DMS153 (cell line): ENCODE results near the gene FLOT2.
A peak's percentile ranks its signal among the peaks of the same experiment; 100 is the strongest.
"Not testable (repeated sequence)": the region's sequence is repeated elsewhere in the genome, so short reads cannot be mapped to it uniquely, and the experiment has no call there.

Experiments used
- DNase-seq: peaks from one replicate; lab custom pipeline; 2025; lab: John Stamatoyannopoulos, UW

The FLOT2 gene

GRCh38 chr17:28895794-28896447 lies 1.6 kb downstream of the FLOT2 start:
- DNase-seq, result no peak

GRCh38 chr17:28893248-28894183 lies 4.0 kb downstream of the FLOT2 start:
- DNase-seq, result not testable (repeated sequence)

GRCh38 chr17:28892024-28892423 lies 5.5 kb downstream of the FLOT2 start:
- DNase-seq, result no peak

- DNase-seq, result no peak
Observed at GRCh38 chr17:28891201-28891600, 6.3 kb downstream of the FLOT2 start.

GRCh38 chr17:28889996-28890395 lies 7.5 kb downstream of the FLOT2 start:
- DNase-seq, result no peak

- no peak for DNase-seq
Observed at GRCh38 chr17:28888832-28889231, 8.7 kb downstream of the FLOT2 start.

GRCh38 chr17:28887871-28888471 lies 9.6 kb downstream of the FLOT2 start:
- DNase-seq, result no peak

GRCh38 chr17:28885951-28886350 lies 11.6 kb downstream of the FLOT2 start:
- DNase-seq, result no peak

GRCh38 chr17:28885363-28885762 lies 12.2 kb downstream of the FLOT2 start:
- no peak for DNase-seq

- no peak for DNase-seq
Observed at GRCh38 chr17:28883967-28884702, 13.4 kb downstream of the FLOT2 start.

- DNase-seq, result no peak
Observed at GRCh38 chr17:28882154-28882895, 15.2 kb downstream of the FLOT2 start.

- no peak for DNase-seq
Observed at GRCh38 chr17:28881533-28882056, 15.9 kb downstream of the FLOT2 start.

GRCh38 chr17:28880572-28880945 lies 17.0 kb downstream of the FLOT2 start:
- no peak for DNase-seq

GRCh38 chr17:28879886-28880571 lies 17.5 kb downstream of the FLOT2 start:
- DNase-seq, result no peak

GRCh38 chr17:28878981-28879380 lies 18.6 kb downstream of the FLOT2 start:
- peak; percentile 2 for DNase-seq

- DNase-seq, result no peak
Observed at GRCh38 chr17:28878158-28878910, 19.2 kb downstream of the FLOT2 start.

- not testable (repeated sequence) for DNase-seq
Observed at GRCh38 chr17:28877150-28877711, 20.3 kb downstream of the FLOT2 start.

GRCh38 chr17:28875848-28876550 lies 21.5 kb downstream of the FLOT2 start:
- DNase-seq, result no peak

GRCh38 chr17:28874750-28875149 lies 22.8 kb downstream of the FLOT2 start:
- no peak for DNase-seq
